Endothelial cell of umbilical vein (primary cell): ENCODE measurements around the gene RIPK4.

ENCODE experiments used
- CTCF ChIP-seq, 2 donors: IDR thresholded peaks; 1 replicate in 1 of 2; 2 replicates in 1 of 2; pipeline ENCODE4 v1.5.1; 2011; ENCODE audit warnings: low read length in 2 of 2, mild to moderate bottlenecking in 2 of 2, moderate library complexity in 2 of 2, control low read depth in 1 of 2, inconsistent platforms in 1 of 2, low read depth in 1 of 2; ENCODE audit not compliant: insufficient read depth in 1 of 2; ENCODE audit errors: extremely low read depth in 1 of 2
- EZH2 ChIP-seq: IDR thresholded peaks from 2 replicates; pipeline ENCODE4 v1.6.1; 2012; ENCODE audit warnings: borderline replicate concordance, low read depth, mild to moderate bottlenecking, moderate library complexity, low read length, inconsistent platforms; ENCODE audit not compliant: severe bottlenecking
- GATA2 ChIP-seq: IDR thresholded peaks from 2 replicates; pipeline ENCODE4 v1.7.0; 2011; ENCODE audit warnings: low read depth, mild to moderate bottlenecking, moderate library complexity, mixed read lengths, low read length; ENCODE audit not compliant: insufficient read length, insufficient read depth
- JUN ChIP-seq: IDR thresholded peaks from 2 replicates; pipeline ENCODE4 v1.6.1; 2011; ENCODE audit warnings: borderline replicate concordance, low read depth; ENCODE audit not compliant: insufficient read length, insufficient read depth
- MAX ChIP-seq: IDR thresholded peaks from 2 replicates; pipeline ENCODE4 v1.6.1; 2011; ENCODE audit not compliant: insufficient read depth, insufficient read length
- MYC ChIP-seq: IDR thresholded peaks from one replicate; pipeline ENCODE4 v1.6.1; 2011; ENCODE audit warnings: mild to moderate bottlenecking, low read depth, low read length
- POLR2A ChIP-seq: IDR thresholded peaks from 2 replicates; pipeline ENCODE4 v1.6.1; 2012; ENCODE audit warnings: low read depth, mild to moderate bottlenecking, control low read depth, low read length
- POLR2AphosphoS5 ChIP-seq: IDR thresholded peaks from 2 replicates; pipeline ENCODE4 v1.6.1; 2012; ENCODE audit warnings: low read depth, mild to moderate bottlenecking, control low read depth, low read length, moderate library complexity; ENCODE audit not compliant: insufficient read depth

- TF ChIP-seq GATA2 (no peak), CTCF (IDR thresholded peaks at IDR 0.05; ENCODE audit: extremely low read depth in 1 of 2, insufficient read depth in 1 of 2, low read depth in 1 of 2, low read length in 2 of 2) (no peak), MYC (no peak), POLR2AphosphoS5 (no peak), EZH2 (no peak), POLR2A (no peak), MAX (no peak), JUN (no peak)
These were observed 4.2 kb upstream of the RIPK4 start for GRCh38 chr21:41770901-41771624.
